A673 (cell line): ENCODE results near the gene TMEM17.

Experiments used
- EZH2 ChIP-seq: fragments of 200-600 bp; sonication (generic); IDR thresholded peaks from 2 replicates; pipeline ENCODE4 v1.6.1; 2017; ENCODE audit warnings: borderline replicate concordance, low read depth, mild to moderate bottlenecking, mixed read lengths, antibody characterized with exemption, low read length; ENCODE audit not compliant: poor library complexity, severe bottlenecking
- TF ChIP-seq, protein P1 (sequence below): fragments of 300-800, 200-600 bp; sonication (generic); conservative IDR thresholded peaks from 2 replicates; pipeline ENCODE4 v1.5.1; 2017; ENCODE audit warnings: low read depth, mild to moderate bottlenecking, antibody characterized with exemption, low read length, moderate library complexity, mixed read lengths

DNA sequence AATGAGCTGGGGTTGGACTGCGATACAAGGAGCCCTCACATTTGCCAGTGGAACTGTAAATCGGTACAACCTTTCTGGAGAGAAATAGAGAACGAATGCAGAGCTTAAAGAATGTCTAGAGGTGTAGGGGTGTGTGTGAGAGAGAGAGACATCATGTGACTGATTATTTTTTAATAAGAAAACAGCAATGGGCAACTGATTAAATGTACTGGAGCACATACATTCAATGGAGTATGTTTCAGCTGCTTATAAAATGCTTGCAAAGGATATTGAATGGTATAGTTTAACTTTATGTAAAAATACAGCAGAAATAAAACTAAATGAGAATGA lies 391 bp upstream of the TMEM17 start:
- TF ChIP-seq EZH2: no peak
- TF ChIP-seq, protein P1, sequence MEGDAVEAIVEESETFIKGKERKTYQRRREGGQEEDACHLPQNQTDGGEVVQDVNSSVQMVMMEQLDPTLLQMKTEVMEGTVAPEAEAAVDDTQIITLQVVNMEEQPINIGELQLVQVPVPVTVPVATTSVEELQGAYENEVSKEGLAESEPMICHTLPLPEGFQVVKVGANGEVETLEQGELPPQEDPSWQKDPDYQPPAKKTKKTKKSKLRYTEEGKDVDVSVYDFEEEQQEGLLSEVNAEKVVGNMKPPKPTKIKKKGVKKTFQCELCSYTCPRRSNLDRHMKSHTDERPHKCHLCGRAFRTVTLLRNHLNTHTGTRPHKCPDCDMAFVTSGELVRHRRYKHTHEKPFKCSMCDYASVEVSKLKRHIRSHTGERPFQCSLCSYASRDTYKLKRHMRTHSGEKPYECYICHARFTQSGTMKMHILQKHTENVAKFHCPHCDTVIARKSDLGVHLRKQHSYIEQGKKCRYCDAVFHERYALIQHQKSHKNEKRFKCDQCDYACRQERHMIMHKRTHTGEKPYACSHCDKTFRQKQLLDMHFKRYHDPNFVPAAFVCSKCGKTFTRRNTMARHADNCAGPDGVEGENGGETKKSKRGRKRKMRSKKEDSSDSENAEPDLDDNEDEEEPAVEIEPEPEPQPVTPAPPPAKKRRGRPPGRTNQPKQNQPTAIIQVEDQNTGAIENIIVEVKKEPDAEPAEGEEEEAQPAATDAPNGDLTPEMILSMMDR: no peak
